Panc1 (cell line): ENCODE results near the gene OR4D2.

Experiments used
- POLR2AphosphoS5 ChIP-seq: IDR thresholded peaks from 2 replicates; pipeline ENCODE4 v1.6.1; 2012; ENCODE audit warnings: mild to moderate bottlenecking, low read depth, low read length, moderate library complexity
- SIN3A ChIP-seq: IDR thresholded peaks from 2 replicates; pipeline ENCODE4 v1.6.1; 2012; ENCODE audit warnings: low read depth, mild to moderate bottlenecking, low read length, moderate library complexity, borderline replicate concordance; ENCODE audit not compliant: insufficient read depth
- TF ChIP-seq, protein P1 (sequence below): fragments of 450-650 bp; IDR thresholded peaks from 2 replicates; pipeline ENCODE4 v1.5.1; 2017; ENCODE audit warnings: mild to moderate bottlenecking

- TF ChIP-seq, protein P1, sequence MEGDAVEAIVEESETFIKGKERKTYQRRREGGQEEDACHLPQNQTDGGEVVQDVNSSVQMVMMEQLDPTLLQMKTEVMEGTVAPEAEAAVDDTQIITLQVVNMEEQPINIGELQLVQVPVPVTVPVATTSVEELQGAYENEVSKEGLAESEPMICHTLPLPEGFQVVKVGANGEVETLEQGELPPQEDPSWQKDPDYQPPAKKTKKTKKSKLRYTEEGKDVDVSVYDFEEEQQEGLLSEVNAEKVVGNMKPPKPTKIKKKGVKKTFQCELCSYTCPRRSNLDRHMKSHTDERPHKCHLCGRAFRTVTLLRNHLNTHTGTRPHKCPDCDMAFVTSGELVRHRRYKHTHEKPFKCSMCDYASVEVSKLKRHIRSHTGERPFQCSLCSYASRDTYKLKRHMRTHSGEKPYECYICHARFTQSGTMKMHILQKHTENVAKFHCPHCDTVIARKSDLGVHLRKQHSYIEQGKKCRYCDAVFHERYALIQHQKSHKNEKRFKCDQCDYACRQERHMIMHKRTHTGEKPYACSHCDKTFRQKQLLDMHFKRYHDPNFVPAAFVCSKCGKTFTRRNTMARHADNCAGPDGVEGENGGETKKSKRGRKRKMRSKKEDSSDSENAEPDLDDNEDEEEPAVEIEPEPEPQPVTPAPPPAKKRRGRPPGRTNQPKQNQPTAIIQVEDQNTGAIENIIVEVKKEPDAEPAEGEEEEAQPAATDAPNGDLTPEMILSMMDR, result no peak
- TF ChIP-seq POLR2AphosphoS5, result no peak
- no peak for TF ChIP-seq SIN3A
Measured at GRCh38 chr17:58205936-58206335, 39.2 kb downstream of the OR4D2 start.
